ENCODE data around the gene CDH4. TPM values are rescaled to one million over a fixed set of nuclear protein-coding genes. Genes with fewer than 3 reads are reported as not detected.
A peak's percentile ranks its signal among the peaks of the same experiment; 100 is the strongest.

Gene CDH4
- total RNA-seq, 2 donors from 2014 or later = not detected

- Mint-ChIP-seq H3K4me1 (ENCODE audit: low read depth in 2 of 2) (no peaks in the 10 kb centered on the region), H3K9me3 (peaks cover 9% of the 10 kb centered on the region), H3K27me3 (peaks cover 0 to 17% of the 10 kb centered on the region in 2 donors), H3K36me3 (no peaks in the 10 kb centered on the region), H3K4me3 (no peak overlapping the region), H3K27ac (no peak overlapping the region)
- ATAC-seq = no peak
- no peak for DNase-seq (ENCODE audit: low spot score)
Measured at GRCh38 chr20:61673152-61673847, 421.2 kb downstream of the CDH4 start.

GRCh38 chr20:61674121-61674520, 422.1 kb downstream of the CDH4 start:
- Mint-ChIP-seq H3K4me3 (no peak overlapping the region), H3K4me1 (ENCODE audit: low read depth in 2 of 2) (no peaks in the 10 kb centered on the region), H3K27ac (no peak overlapping the region), H3K27me3 (peaks cover 0 to 17% of the 10 kb centered on the region in 2 donors), H3K9me3 (peaks cover 9% of the 10 kb centered on the region), H3K36me3 (no peaks in the 10 kb centered on the region)
- ATAC-seq = no peak
- DNase-seq (ENCODE audit: low spot score) = no peak

- Mint-ChIP-seq H3K36me3 (no peaks in the 10 kb centered on the region), H3K9me3 (peaks cover 9% of the 10 kb centered on the region), H3K27ac (no peak overlapping the region), H3K27me3 (peaks cover 0 to 17% of the 10 kb centered on the region in 2 donors), H3K4me1 (ENCODE audit: low read depth in 2 of 2) (no peaks in the 10 kb centered on the region), H3K4me3 (no peak overlapping the region)
- peak in 1 of 2 donors; percentile 11 for ATAC-seq
- no peak for DNase-seq (ENCODE audit: low spot score)
Measured at GRCh38 chr20:61674688-61675087, 422.6 kb downstream of the CDH4 start.

- no peak for DNase-seq (ENCODE audit: low spot score)
- ATAC-seq = no peak
- Mint-ChIP-seq H3K36me3 (no peaks in the 10 kb centered on the region), H3K27me3 (peaks cover 6 to 16% of the 10 kb centered on the region in 2 donors), H3K27ac (no peak overlapping the region), H3K4me1 (ENCODE audit: low read depth in 2 of 2) (no peaks in the 10 kb centered on the region), H3K4me3 (no peak overlapping the region), H3K9me3 (no peaks in the 10 kb centered on the region)
Measured at GRCh38 chr20:61677928-61678327, 425.9 kb downstream of the CDH4 start.

GRCh38 chr20:61678437-61678836, 426.4 kb downstream of the CDH4 start:
- no peaks in the 10 kb centered on the region for H3K36me3 Mint-ChIP-seq
- DNase-seq (ENCODE audit: low spot score) = no peak
- ATAC-seq = no peak
- peaks cover 6 to 16% of the 10 kb centered on the region in 2 donors for H3K27me3 Mint-ChIP-seq
- no peaks in the 10 kb centered on the region for H3K9me3 Mint-ChIP-seq
- H3K4me1 Mint-ChIP-seq (ENCODE audit: low read depth in 2 of 2) = no peaks in the 10 kb centered on the region
- no peak overlapping the region for H3K4me3 Mint-ChIP-seq
- H3K27ac Mint-ChIP-seq = no peak overlapping the region

GRCh38 chr20:61679473-61679872, 427.4 kb downstream of the CDH4 start:
- H3K4me1 Mint-ChIP-seq (ENCODE audit: low read depth in 2 of 2) = no peaks in the 10 kb centered on the region
- peaks cover 6 to 16% of the 10 kb centered on the region in 2 donors for H3K27me3 Mint-ChIP-seq
- H3K9me3 Mint-ChIP-seq = no peaks in the 10 kb centered on the region
- no peak for DNase-seq (ENCODE audit: low spot score)
- no peak overlapping the region for H3K27ac Mint-ChIP-seq
- H3K4me3 Mint-ChIP-seq = no peak overlapping the region
- no peak for ATAC-seq
- H3K36me3 Mint-ChIP-seq = no peaks in the 10 kb centered on the region

- peak in 1 of 2 donors; percentile 37 for ATAC-seq
- Mint-ChIP-seq H3K27ac (no peak overlapping the region), H3K27me3 (peaks cover 6 to 16% of the 10 kb centered on the region in 2 donors), H3K36me3 (no peaks in the 10 kb centered on the region), H3K4me3 (no peak overlapping the region), H3K4me1 (ENCODE audit: low read depth in 2 of 2) (no peaks in the 10 kb centered on the region), H3K9me3 (no peaks in the 10 kb centered on the region)
- DNase-seq (ENCODE audit: low spot score) = no peak
Measured at GRCh38 chr20:61680096-61680495, 428.0 kb downstream of the CDH4 start.

GRCh38 chr20:61682114-61682995, 430.3 kb downstream of the CDH4 start:
- H3K4me3 Mint-ChIP-seq = no peak overlapping the region
- peaks cover 6 to 16% of the 10 kb centered on the region in 2 donors for H3K27me3 Mint-ChIP-seq
- no peaks in the 10 kb centered on the region for H3K36me3 Mint-ChIP-seq
- H3K4me1 Mint-ChIP-seq (ENCODE audit: low read depth in 2 of 2) = no peaks in the 10 kb centered on the region
- H3K9me3 Mint-ChIP-seq = no peaks in the 10 kb centered on the region
- H3K27ac Mint-ChIP-seq = no peak overlapping the region
- ATAC-seq (no peak), DNase-seq (ENCODE audit: low spot score) (no peak)

- no peak overlapping the region for H3K4me3 Mint-ChIP-seq
- H3K27me3 Mint-ChIP-seq = peaks cover 6 to 9% of the 10 kb centered on the region in 2 donors
- H3K9me3 Mint-ChIP-seq = no peaks in the 10 kb centered on the region
- H3K27ac Mint-ChIP-seq = no peak overlapping the region
- H3K4me1 Mint-ChIP-seq (ENCODE audit: low read depth in 2 of 2) = no peaks in the 10 kb centered on the region
- no peaks in the 10 kb centered on the region for H3K36me3 Mint-ChIP-seq
- DNase-seq (ENCODE audit: low spot score) (no peak), ATAC-seq (no peak)
Measured at GRCh38 chr20:61682996-61683681, 431.1 kb downstream of the CDH4 start.

- ATAC-seq = no peak
- no peaks in the 10 kb centered on the region for H3K9me3 Mint-ChIP-seq
- H3K36me3 Mint-ChIP-seq = no peaks in the 10 kb centered on the region
- H3K4me3 Mint-ChIP-seq = no peak overlapping the region
- H3K4me1 Mint-ChIP-seq (ENCODE audit: low read depth in 2 of 2) = no peaks in the 10 kb centered on the region
- no peak for DNase-seq (ENCODE audit: low spot score)
- H3K27me3 Mint-ChIP-seq = peaks cover 6 to 8% of the 10 kb centered on the region in 2 donors
- no peak overlapping the region for H3K27ac Mint-ChIP-seq
Measured at GRCh38 chr20:61683721-61684120, 431.7 kb downstream of the CDH4 start.

GRCh38 chr20:61684136-61684535, 432.1 kb downstream of the CDH4 start:
- no peak for DNase-seq (ENCODE audit: low spot score)
- Mint-ChIP-seq H3K27ac (no peak overlapping the region), H3K9me3 (no peaks in the 10 kb centered on the region), H3K4me1 (ENCODE audit: low read depth in 2 of 2) (no peaks in the 10 kb centered on the region), H3K27me3 (peaks cover 6 to 8% of the 10 kb centered on the region in 2 donors), H3K4me3 (no peak overlapping the region), H3K36me3 (no peaks in the 10 kb centered on the region)
- no peak for ATAC-seq

GRCh38 chr20:61684583-61685235, 432.6 kb downstream of the CDH4 start:
- H3K4me3 Mint-ChIP-seq = no peak overlapping the region
- peaks cover 8 to 10% of the 10 kb centered on the region in 2 donors for H3K27me3 Mint-ChIP-seq
- H3K4me1 Mint-ChIP-seq (ENCODE audit: low read depth in 2 of 2) = no peaks in the 10 kb centered on the region
- no peak overlapping the region for H3K27ac Mint-ChIP-seq
- DNase-seq (ENCODE audit: low spot score) (no peak), ATAC-seq (no peak)
- H3K36me3 Mint-ChIP-seq = no peaks in the 10 kb centered on the region
- no peaks in the 10 kb centered on the region for H3K9me3 Mint-ChIP-seq

GRCh38 chr20:61685462-61685861, 433.4 kb downstream of the CDH4 start:
- Mint-ChIP-seq H3K9me3 (no peaks in the 10 kb centered on the region), H3K36me3 (no peaks in the 10 kb centered on the region), H3K27ac (no peak overlapping the region), H3K4me1 (ENCODE audit: low read depth in 2 of 2) (no peaks in the 10 kb centered on the region), H3K4me3 (no peak overlapping the region), H3K27me3 (peaks cover 9 to 16% of the 10 kb centered on the region in 2 donors)
- ATAC-seq (no peak), DNase-seq (ENCODE audit: low spot score) (no peak)

All from natural killer cell treated with Interleukin-12 subunit alpha and Interleukin-12 subunit beta and Interleukin-15 and Interleukin-18, amount 100 ng/mL, for 72 hours (primary cell).